ENCODE data around the gene SCFD2. TPM values are rescaled to one million over a fixed set of nuclear protein-coding genes. Genes with fewer than 3 reads are reported as not detected.

SCFD2 gene
- polyA plus RNA-seq, 3 donors, result 5.4 to 9.4 (median 6.7) TPM

GRCh38 chr4:53322696-53323095, 43.2 kb downstream of the SCFD2 start:
- H3K27ac ChIP-seq (ENCODE audit: low read depth in 1 of 2, low read length in 2 of 2), result no peak overlapping the region
- no peaks in the 10 kb centered on the region for H3K36me3 ChIP-seq (replicated peaks in 1 of 2; ENCODE audit: control insufficient read depth in 1 of 2, insufficient read depth in 2 of 2, low read length in 2 of 2)
- H4K20me1 ChIP-seq (ENCODE audit: insufficient read depth, low read length), result no peaks in the 10 kb centered on the region
- H3K4me1 ChIP-seq (ENCODE audit: control insufficient read depth in 1 of 2, insufficient read depth in 2 of 2, low read length in 2 of 2), result peaks cover 0 to 3% of the 10 kb centered on the region in 2 donors
- peaks cover 13% of the 10 kb centered on the region for H3K4me1 Mint-ChIP-seq
- DNase-seq, result no peak
- peaks cover 11 to 18% of the 10 kb centered on the region in 2 donors for H3K36me3 Mint-ChIP-seq
- peaks cover 0 to 2% (median 0%) of the 10 kb centered on the region in 3 donors for H3K27me3 Mint-ChIP-seq (ENCODE audit: low read depth in 3 of 3)
- no peak overlapping the region for H3K4me3 Mint-ChIP-seq
- H3K4me2 ChIP-seq (replicated peaks; ENCODE audit: extremely low read depth, low read length, poor library complexity, severe bottlenecking), result no peak overlapping the region
- H3K79me2 ChIP-seq (ENCODE audit: insufficient read depth, low read length), result no peaks in the 10 kb centered on the region
- no peaks in the 10 kb centered on the region for H3K27me3 ChIP-seq (ENCODE audit: control insufficient read depth in 2 of 2, insufficient read depth in 2 of 2, low read length in 2 of 2)
- intact Hi-C loops (cut with micrococcal nuclease), result no loop called here
- no peaks in the 10 kb centered on the region for H3K9me3 ChIP-seq (replicated peaks in 1 of 2; ENCODE audit: control insufficient read depth in 1 of 2, insufficient read depth in 1 of 2, low read length in 2 of 2)
- no peak overlapping the region for H3K9ac ChIP-seq (ENCODE audit: insufficient read depth, low read length, poor library complexity, severe bottlenecking)
- no peak overlapping the region for H3K4me3 ChIP-seq (replicated peaks in 1 of 3; ENCODE audit: low read depth in 2 of 3, low read length in 3 of 3)
- TF ChIP-seq CTCF (IDR thresholded peaks at IDR 0.05), result no peak
- no peak overlapping the region for H3K27ac Mint-ChIP-seq
- H3K9me3 Mint-ChIP-seq, result peaks cover 0 to 2% (median 0%) of the 10 kb centered on the region in 7 donors
- H2AFZ ChIP-seq (ENCODE audit: insufficient read depth, low read depth, low read length, poor library complexity, severe bottlenecking), result no peak overlapping the region

DNA sequence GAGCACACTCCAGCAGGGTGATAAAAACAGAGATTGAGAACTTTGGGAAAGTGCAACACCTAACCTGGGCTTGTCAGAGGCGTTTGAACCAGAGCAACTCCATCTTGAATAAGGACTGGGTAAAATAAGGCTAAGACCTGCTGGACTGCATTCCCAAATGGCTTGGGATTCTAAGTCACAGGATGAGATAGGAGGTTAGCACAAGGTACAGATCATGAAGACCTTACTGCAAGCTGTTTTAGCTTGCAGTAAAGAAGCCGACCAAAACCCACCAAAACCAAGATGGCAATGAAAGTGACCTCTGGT, 43.9 kb downstream of the SCFD2 start:
- Mint-ChIP-seq H3K9me3 (peaks cover 0 to 1% (median 0%) of the 10 kb centered on the region in 7 donors), H3K36me3 (peaks cover 4 to 10% of the 10 kb centered on the region in 2 donors), H3K27me3 (ENCODE audit: low read depth in 3 of 3) (no peaks in the 10 kb centered on the region), H3K4me3 (no peak overlapping the region), H3K4me1 (peaks cover 13% of the 10 kb centered on the region), H3K27ac (no peak overlapping the region)
- no peaks in the 10 kb centered on the region for H3K9me3 ChIP-seq (replicated peaks in 1 of 2; ENCODE audit: control insufficient read depth in 1 of 2, insufficient read depth in 1 of 2, low read length in 2 of 2)
- intact Hi-C loops (cut with micrococcal nuclease), result no loop called here
- no peak overlapping the region for H2AFZ ChIP-seq (ENCODE audit: insufficient read depth, low read depth, low read length, poor library complexity, severe bottlenecking)
- H3K27ac ChIP-seq (ENCODE audit: low read depth in 1 of 2, low read length in 2 of 2), result no peak overlapping the region
- H3K4me2 ChIP-seq (replicated peaks; ENCODE audit: extremely low read depth, low read length, poor library complexity, severe bottlenecking), result no peak overlapping the region
- H3K4me3 ChIP-seq (replicated peaks in 1 of 3; ENCODE audit: low read depth in 2 of 3, low read length in 3 of 3), result no peak overlapping the region
- WGBS (ENCODE audit: insufficient coverage), result 100% methylated on average over 2 of the region's 2 CpGs
- no peaks in the 10 kb centered on the region for H4K20me1 ChIP-seq (ENCODE audit: insufficient read depth, low read length)
- no peaks in the 10 kb centered on the region for H3K36me3 ChIP-seq (replicated peaks in 1 of 2; ENCODE audit: control insufficient read depth in 1 of 2, insufficient read depth in 2 of 2, low read length in 2 of 2)
- TF ChIP-seq CTCF (IDR thresholded peaks at IDR 0.05), result no peak
- H3K4me1 ChIP-seq (ENCODE audit: control insufficient read depth in 1 of 2, insufficient read depth in 2 of 2, low read length in 2 of 2), result peaks cover 0 to 3% of the 10 kb centered on the region in 2 donors
- no peaks in the 10 kb centered on the region for H3K27me3 ChIP-seq (ENCODE audit: control insufficient read depth in 2 of 2, insufficient read depth in 2 of 2, low read length in 2 of 2)
- no peaks in the 10 kb centered on the region for H3K79me2 ChIP-seq (ENCODE audit: insufficient read depth, low read length)
- H3K9ac ChIP-seq (ENCODE audit: insufficient read depth, low read length, poor library complexity, severe bottlenecking), result no peak overlapping the region
- DNase-seq, result no peak
